ENCODE measurements around the gene HGFAC.

DNA sequence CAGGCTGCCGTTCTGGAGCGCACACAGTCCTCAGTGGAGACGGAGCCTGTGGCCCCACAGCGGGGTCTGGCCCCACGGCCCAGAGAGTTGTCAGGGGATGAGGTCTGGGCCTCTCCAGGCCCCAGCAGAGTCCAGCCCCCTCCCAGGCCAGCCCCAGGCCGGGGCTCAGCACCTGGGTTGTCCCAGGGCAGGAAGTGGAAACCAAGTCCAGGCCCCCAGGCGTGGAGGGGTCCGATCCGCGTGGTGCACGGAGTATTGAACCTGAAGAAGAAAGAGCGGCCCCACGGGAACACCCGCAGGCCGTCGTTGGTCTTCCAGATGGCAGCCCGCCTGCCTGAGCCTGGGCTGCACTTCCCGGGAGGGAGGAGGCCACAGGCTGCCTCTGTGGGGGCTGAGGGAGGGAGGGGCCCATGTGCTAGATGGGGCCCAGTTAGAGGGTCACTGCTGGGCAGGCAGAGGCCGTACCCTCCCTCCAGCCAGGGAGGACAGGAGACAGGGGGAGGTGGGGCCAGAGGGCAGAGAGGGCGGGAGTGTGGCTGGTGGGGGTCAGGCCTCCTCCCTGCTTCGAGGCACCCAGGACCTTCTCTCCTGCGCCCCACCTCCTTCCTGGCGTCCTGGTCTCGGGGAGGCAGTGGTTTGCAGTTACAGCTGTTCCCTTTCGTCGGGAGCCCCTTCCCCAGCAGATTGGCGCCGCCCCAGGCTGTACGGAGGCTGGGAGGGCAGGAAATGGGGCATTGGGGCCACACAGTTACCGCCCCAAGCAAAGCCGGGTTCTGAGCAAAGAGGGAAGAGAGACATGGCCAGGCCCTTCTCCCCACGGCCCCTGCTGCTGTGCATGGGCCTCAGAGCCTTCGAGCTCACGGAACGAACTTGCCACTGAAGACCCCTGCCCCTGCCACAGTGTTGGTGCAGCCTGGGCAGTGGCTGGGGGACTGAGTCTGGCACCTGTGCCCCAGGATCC is 8.1 kb downstream of the HGFAC start:
- no peak for TF ChIP-seq POLR2A (IDR thresholded peaks at IDR 0.05)
- no peak for TF ChIP-seq CTCF (IDR thresholded peaks at IDR 0.05)

Measured in suprapubic skin (tissue), 3 donors.